Activated CD4-positive, alpha-beta memory T cell treated with anti-CD3 and anti-CD28 coated beads, Interleukin-2, amount 10 ng/mL, durations not matched to agents 7 days and 5 days (primary cell): ENCODE data around the gene MEF2C. TPM values are rescaled to one million over a fixed set of nuclear protein-coding genes. Genes with fewer than 3 reads are reported as not detected.

Experiments
- CTCF ChIA-PET: fragments of 350-600 bp; sonication (Branson Sonifier 250); formaldehyde crosslinking; loops from one replicate; lab custom pipeline; 2021; ENCODE audit warnings: antibody characterized with exemption, inconsistent platforms; lab: Charles Lee
- POLR2A ChIA-PET: fragments of 350-600 bp; sonication (Branson Sonifier 250); formaldehyde crosslinking; loops from one replicate; lab custom pipeline; 2021; ENCODE audit warnings: antibody characterized with exemption; lab: Charles Lee
- DNase-seq: peaks from one replicate; pipeline ENCODE4 v3.0.0-alpha.2; 2020
- H3K27ac Mint-ChIP-seq: one replicate; pipeline ENCODE4 v1.8.0; 2021; ENCODE audit warnings: mild to moderate bottlenecking, mixed read lengths
- H3K27me3 Mint-ChIP-seq: one replicate; pipeline ENCODE4 v1.8.0; 2021; ENCODE audit warnings: mixed read lengths
- H3K36me3 Mint-ChIP-seq: one replicate; pipeline ENCODE4 v1.8.0; 2021; ENCODE audit warnings: low read depth, mixed read lengths
- H3K4me1 Mint-ChIP-seq: one replicate; pipeline ENCODE4 v1.8.0; 2021; ENCODE audit warnings: mixed read lengths
- H3K4me3 Mint-ChIP-seq: one replicate; pipeline ENCODE4 v1.8.0; 2021; ENCODE audit warnings: mild to moderate bottlenecking, mixed read lengths
- H3K9me3 Mint-ChIP-seq: one replicate; pipeline ENCODE4 v1.8.0; 2021; ENCODE audit warnings: mixed read lengths
- total RNA-seq, 2 experiments: library from RNA; stranded (reverse); gene quantifications; one replicate each; pipeline ENCODE4 v1.2.3, GENCODE V29; 2021

Gene MEF2C
- total RNA-seq, 2 experiments from 2014 or later = 0.03 TPM; not detected in 1

DNA sequence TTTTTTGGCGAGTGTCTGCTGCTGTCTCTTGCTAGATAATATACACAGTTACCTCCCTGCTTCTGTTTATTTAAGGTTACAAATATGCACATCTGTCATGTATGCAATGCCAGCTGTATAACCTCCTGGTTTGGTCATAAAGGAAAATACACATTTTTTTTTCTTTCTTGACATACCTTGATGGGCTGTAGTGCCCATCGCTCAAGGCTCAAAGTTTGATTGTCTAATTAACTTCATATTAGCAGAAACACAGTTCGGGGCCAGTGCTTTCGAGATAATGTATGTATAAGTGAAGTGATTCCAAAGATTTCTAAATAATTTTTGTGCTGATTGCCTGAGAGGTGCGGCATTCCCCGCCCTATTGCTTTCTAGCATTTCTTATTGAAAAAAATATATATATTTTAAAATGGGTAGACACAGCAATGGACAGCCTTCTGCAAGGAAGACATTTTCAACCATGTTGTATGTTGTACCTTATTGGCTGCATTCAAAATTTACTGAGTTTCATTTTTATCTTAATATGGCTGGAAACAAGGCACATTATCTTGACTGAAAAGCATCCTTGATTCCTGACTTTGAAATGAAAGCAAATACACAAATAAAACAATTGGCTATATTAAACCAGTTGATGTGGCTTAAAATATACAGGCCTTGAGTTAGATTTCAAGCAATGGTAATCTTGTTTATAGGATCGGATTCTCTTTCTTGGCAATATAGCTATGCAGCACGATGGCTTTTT is 206.2 kb downstream of the MEF2C start:
- H3K4me3 Mint-ChIP-seq = peak overlapping the region; percentile 17
- H3K27ac Mint-ChIP-seq = no peak overlapping the region
- no peaks in the 10 kb centered on the region for H3K9me3 Mint-ChIP-seq
- peaks cover 34% of the 10 kb centered on the region for H3K4me1 Mint-ChIP-seq
- H3K27me3 Mint-ChIP-seq = peaks cover 82% of the 10 kb centered on the region
- CTCF ChIA-PET = interaction anchor here (1.3 kb wide), 1 partner anchor 13 kb away, joined by 6 read pairs; no protein-coding TSS in a partner anchor
- no peak for DNase-seq
- peaks cover 21% of the 10 kb centered on the region for H3K36me3 Mint-ChIP-seq
- POLR2A ChIA-PET = no interaction called here

DNA sequence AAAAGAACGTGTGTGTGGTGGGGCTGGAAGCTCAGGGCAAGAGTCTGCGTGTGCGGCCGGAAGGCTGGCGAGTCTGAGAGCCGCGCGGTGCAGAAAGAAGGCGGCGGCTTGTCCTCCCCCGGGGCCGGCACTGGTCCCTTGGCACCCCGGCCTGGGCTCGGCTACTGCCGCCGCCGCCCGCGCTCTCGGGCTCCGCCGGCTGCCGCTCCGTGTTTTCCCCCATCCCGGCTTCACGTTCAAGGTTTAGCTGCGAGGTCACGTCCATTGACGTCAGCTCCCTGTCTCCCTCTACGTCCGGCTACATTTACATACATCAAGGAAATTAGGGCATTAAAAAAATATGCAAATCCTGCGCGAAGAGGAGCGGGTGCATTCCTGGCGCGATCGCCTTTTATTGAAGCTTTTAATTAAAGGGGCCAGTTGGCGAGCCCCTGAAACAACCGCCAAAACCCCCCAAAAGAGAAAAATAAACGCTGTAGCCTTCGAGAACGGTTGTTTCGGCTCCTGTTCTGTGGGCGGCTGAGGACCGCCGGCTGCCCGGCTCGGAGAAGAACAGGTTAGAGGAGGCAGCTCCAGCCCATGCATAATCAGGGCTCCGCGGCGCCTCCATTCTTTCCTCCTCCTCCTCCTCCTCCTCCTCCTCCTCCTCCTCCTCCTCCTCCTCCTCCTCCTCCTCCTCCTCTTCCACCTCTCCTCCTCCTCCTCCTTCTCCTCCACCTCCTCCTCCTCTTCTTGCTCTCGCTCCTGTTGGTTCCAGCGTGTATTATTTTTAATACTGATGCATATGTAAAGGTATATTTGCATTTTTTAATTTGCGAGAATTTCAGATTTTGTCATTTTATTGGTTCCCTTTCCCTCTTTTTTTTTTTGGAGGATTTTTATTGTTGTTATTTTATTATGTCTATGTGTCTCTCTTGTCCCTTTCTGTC is 207.0 kb downstream of the MEF2C start:
- Mint-ChIP-seq H3K9me3 (no peaks in the 10 kb centered on the region), H3K27me3 (peaks cover 83% of the 10 kb centered on the region), H3K4me1 (peaks cover 36% of the 10 kb centered on the region), H3K36me3 (peaks cover 21% of the 10 kb centered on the region), H3K4me3 (peak overlapping the region; percentile 49), H3K27ac (peak overlapping the region; percentile 56)
- CTCF ChIA-PET = interaction anchor here (1.1 to 1.9 kb wide), 3 partner anchors 8 to 15 kb away, joined by 6 to 11 read pairs (median 9); no protein-coding TSS in a partner anchor
- no peak for DNase-seq
- POLR2A ChIA-PET = interaction anchor here (0.6 to 1.2 kb wide), 2 partner anchors 9 to 15 kb away, joined by 3 read pairs; no protein-coding TSS in a partner anchor

DNA sequence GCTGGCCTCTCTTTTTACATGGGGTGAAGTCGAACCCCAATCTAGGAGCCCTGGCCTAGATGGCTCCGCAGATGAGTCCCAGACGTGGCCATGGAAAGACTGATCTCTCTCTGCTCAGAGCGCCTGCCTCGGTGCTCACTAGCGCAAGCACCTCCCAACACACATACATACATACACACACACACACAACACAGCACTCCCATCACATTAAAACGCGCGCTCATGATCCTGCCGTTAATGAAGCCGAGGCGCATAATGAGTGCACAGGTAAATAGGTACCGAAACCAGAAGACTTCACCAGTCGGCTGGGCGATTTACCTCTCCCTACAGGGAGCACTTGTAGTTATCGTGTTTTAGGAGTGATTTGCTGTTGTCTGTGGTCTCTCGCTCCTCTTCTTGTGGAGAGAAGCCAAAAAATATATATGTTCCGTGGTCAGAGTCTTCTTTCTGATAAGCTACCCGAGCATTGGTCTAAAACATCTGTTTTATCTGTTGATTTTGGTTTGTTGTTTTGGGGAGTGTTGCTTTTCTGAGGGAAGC is 207.7 kb downstream of the MEF2C start:
- H3K9me3 Mint-ChIP-seq = no peaks in the 10 kb centered on the region
- peak overlapping the region; percentile 49 for H3K4me3 Mint-ChIP-seq
- H3K36me3 Mint-ChIP-seq = peaks cover 21% of the 10 kb centered on the region
- H3K4me1 Mint-ChIP-seq = peaks cover 34% of the 10 kb centered on the region
- no peak for DNase-seq
- H3K27ac Mint-ChIP-seq = peak overlapping the region; percentile 56
- POLR2A ChIA-PET = interaction anchor here (0.6 to 1.4 kb wide), 3 partner anchors 8 to 16 kb away, joined by 3 to 4 read pairs (median 3); no protein-coding TSS in a partner anchor
- CTCF ChIA-PET = interaction anchor here (1.1 to 1.9 kb wide), 3 partner anchors 9 to 15 kb away, joined by 6 to 11 read pairs (median 9); no protein-coding TSS in a partner anchor
- H3K27me3 Mint-ChIP-seq = peaks cover 82% of the 10 kb centered on the region

DNA sequence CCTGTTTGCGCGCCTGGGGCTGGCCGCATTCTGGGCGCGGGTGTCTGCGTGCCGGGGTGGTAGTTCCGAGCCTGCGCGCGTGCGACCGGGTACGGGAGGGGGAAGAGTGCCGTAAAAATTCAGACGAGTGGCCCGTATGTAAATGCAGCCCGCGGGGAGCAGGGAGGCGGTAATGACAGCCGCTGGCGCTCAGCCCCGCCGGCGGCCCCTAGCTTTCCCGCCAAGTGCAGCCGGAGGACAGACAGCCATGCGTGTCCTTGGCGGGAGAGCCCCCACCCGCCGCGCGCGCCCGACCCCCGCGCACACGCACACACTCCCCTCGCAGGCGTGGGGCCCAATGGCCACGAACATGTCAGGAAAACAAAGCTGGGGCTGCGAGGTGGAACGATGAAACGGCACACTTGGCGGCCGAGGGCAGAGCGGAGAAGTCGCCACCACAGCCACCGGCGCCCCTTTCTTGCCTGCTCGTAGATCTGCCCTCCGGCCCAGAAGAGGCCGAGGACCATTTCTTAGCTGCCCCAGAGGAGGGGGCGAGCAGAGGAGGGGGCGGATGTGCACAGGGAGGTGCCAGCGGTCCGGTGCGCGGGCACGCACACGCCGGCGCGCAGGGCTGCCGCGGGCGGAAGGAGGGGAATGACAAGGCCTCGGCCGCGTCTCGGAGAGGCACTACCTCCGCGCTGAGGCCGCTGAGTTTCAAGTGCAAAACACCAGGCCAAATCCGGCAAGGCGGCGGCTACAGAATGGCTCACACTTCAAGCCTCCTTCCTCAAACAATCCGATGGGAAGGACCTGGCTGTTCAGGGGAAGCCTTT is 208.4 kb downstream of the MEF2C start:
- Mint-ChIP-seq H3K27me3 (peaks cover 86% of the 10 kb centered on the region), H3K4me1 (peaks cover 32% of the 10 kb centered on the region), H3K27ac (no peak overlapping the region), H3K9me3 (no peaks in the 10 kb centered on the region), H3K36me3 (peaks cover 21% of the 10 kb centered on the region), H3K4me3 (peak overlapping the region; percentile 49)
- peak; percentile 52 for DNase-seq
- ChIA-PET CTCF (interaction anchor here (1.5 to 1.9 kb wide), 2 partner anchors 10 to 16 kb away, joined by 6 to 11 read pairs; no protein-coding TSS in a partner anchor), POLR2A (interaction anchor here (1.4 kb wide), 1 partner anchor 16 kb away, joined by 4 read pairs; no protein-coding TSS in a partner anchor)

DNA sequence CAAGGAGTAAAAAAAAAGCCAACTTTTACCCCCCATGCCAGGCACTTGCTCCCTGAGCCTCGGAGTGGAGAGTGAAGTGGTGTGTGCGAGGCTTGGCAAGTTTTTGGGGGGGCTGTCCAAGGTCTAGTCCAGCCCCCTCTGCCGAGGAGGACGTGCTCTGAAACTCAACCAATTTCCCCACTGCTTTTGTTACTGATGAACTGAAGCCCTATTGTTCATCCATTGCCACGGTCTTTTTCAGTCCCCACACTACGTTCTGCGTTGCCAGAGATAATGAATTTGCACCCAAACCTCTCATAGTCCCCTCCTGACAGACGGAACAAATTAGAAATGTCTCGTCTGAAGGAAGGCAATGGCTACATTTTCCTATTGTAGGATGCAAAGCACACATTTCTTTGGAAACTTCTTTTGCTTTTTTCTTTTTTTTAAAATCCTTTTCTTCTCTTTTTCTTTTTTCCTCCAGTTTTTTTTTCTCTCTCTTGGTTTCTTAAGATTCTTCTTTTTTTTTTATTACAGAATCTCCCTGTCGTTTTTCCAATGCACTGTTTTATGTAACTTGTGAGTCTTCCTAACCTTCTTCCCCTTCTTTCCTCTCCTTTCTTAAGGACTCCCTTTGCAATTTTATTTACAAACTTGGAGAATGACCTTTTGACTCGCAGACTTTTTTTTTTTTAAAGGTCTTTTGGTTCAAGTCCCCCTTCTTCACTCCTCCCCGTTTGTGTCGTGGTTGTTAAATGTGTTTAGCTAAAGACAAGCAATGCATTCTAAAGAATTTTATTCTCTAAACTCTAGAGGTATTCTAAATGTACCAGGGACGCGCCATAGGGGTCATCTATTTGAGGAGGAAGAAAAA is 209.5 kb downstream of the MEF2C start:
- H3K27me3 Mint-ChIP-seq = peaks cover 85% of the 10 kb centered on the region
- DNase-seq = no peak
- ChIA-PET POLR2A (no interaction called here), CTCF (no interaction called here)
- H3K27ac Mint-ChIP-seq = no peak overlapping the region
- H3K9me3 Mint-ChIP-seq = no peaks in the 10 kb centered on the region
- H3K4me3 Mint-ChIP-seq = peak overlapping the region; percentile 58
- peaks cover 18% of the 10 kb centered on the region for H3K36me3 Mint-ChIP-seq
- H3K4me1 Mint-ChIP-seq = peaks cover 29% of the 10 kb centered on the region

DNA sequence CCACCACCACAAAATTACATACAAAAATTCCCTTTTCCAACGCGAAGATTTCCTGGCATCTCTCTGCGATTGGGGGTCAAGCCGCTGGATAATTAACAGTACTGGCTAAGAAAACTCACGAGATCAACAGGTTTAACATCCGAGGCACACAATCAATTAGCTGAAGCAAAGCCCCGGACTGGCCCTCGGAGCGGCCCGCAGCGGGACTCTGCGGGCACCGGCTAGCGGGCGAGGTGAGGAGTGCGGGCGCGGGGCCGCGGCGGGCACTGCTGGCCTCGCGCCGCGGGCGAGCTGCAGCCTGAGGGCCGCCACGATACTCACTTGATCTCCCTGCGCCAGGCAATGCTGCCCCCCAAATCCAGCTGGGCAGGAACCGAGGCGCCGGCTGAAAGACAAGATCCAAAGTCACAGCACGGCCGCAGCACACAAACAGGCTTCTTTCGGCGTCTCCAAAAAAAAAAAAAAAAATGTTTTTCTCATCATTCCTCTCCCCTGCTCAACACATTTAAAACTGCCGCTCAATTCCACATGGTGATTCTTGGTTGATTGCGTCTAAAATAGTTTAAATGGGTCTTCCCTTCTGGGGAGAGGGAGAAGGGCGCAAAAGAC is 210.2 kb downstream of the MEF2C start:
- peaks cover 18% of the 10 kb centered on the region for H3K36me3 Mint-ChIP-seq
- DNase-seq = no peak
- POLR2A ChIA-PET = no interaction called here
- no peak overlapping the region for H3K27ac Mint-ChIP-seq
- H3K9me3 Mint-ChIP-seq = no peaks in the 10 kb centered on the region
- CTCF ChIA-PET = interaction anchor here (1.3 kb wide), 1 partner anchor 18 kb away, joined by 4 read pairs; no protein-coding TSS in a partner anchor
- peaks cover 87% of the 10 kb centered on the region for H3K27me3 Mint-ChIP-seq
- peaks cover 32% of the 10 kb centered on the region for H3K4me1 Mint-ChIP-seq
- no peak overlapping the region for H3K4me3 Mint-ChIP-seq

DNA sequence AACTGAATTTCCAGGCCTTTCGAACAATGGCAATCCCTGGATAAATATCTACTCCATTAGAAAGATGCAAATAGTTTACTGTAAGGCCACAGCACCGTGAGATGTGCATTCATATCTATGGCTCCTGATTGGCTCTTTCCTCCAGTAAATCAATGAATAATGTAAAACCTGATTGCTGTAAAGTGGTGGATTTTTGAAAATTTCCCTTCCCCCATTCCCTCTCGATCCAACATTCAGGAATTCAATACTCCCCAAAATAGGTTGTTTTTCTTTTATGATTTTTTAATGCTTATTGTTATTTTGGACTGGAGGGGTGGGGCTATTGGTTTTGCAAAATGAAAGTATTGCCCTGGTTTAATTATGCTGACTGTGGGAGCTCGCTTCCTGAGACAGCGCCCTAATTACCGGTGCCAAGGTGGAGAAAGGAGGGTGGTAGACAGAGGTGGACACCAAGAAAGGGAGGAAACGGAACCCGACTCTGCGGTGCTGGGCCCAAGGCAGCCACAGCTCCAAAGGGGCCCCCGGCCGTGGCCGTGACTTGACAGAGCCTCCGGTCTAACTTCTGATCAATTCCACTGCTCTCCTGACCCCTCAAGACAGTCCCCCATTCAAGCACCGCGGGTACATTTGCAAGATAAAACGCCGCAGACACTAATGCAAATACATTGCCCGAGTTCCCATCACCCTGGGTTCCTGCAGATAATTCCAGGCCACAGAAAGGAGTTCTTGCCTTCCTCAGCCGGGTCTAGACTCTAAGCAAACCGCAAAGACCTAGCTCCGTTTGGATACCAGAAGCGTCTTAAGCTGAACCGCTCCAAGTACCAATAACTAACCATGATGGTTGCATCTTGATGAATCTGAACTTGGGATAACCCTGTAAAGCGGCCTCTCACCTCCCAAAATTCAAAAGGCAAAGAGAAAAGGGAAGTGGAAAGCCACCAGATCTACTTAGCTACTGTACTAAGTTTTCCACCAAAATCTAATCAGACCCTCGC is 211.2 kb downstream of the MEF2C start:
- Mint-ChIP-seq H3K4me1 (peaks cover 40% of the 10 kb centered on the region), H3K27me3 (peaks cover 87% of the 10 kb centered on the region), H3K4me3 (peak overlapping the region; percentile 3), H3K36me3 (peaks cover 18% of the 10 kb centered on the region), H3K9me3 (no peaks in the 10 kb centered on the region), H3K27ac (no peak overlapping the region)
- POLR2A ChIA-PET = no interaction called here
- CTCF ChIA-PET = interaction anchor here (1.3 kb wide), 1 partner anchor 19 kb away, joined by 4 read pairs; no protein-coding TSS in a partner anchor
- DNase-seq = no peak

DNA sequence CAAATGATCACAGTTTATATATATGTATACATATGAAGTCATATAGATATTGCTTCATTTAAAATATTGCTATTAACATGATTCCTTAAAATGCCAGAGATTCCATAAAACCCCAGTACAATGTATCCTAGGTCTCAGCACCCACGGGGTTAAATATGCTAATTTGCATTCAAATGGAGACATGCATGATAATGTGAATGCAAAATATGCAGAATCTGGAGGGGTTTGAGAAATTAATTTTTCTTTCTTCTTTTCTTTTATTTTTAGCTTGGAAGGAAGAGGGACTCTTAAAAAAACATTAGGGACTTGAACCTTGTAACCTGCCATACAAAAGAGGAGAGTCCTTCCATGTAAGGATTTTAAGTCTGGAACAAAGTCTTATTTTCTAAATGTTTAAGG is 211.9 kb downstream of the MEF2C start:
- DNase-seq = no peak
- no peaks in the 10 kb centered on the region for H3K9me3 Mint-ChIP-seq
- no peak overlapping the region for H3K4me3 Mint-ChIP-seq
- H3K27ac Mint-ChIP-seq = no peak overlapping the region
- peaks cover 42% of the 10 kb centered on the region for H3K4me1 Mint-ChIP-seq
- ChIA-PET POLR2A (no interaction called here), CTCF (no interaction called here)
- H3K36me3 Mint-ChIP-seq = peaks cover 14% of the 10 kb centered on the region
- peaks cover 88% of the 10 kb centered on the region for H3K27me3 Mint-ChIP-seq

DNA sequence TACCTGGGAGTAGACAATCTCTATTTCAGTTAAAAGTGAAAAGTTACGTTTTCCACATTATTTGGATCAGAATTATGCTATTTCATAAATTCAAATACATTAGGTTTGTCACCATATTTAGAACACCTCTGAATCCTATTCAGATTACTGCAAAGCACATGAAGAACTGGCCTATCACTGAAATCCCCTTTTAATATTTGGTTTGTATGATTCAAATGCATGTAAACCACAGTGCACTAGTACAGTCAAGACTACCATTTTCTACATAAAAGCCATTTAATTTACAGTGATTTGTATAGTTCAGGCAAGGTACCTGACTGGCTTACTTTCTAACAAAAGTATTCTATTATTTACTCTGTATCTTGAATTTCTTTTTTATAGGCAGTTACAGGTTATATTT is 212.5 kb downstream of the MEF2C start:
- Mint-ChIP-seq H3K27me3 (peaks cover 90% of the 10 kb centered on the region), H3K4me1 (peaks cover 44% of the 10 kb centered on the region), H3K27ac (no peak overlapping the region), H3K36me3 (peaks cover 12% of the 10 kb centered on the region), H3K4me3 (no peak overlapping the region), H3K9me3 (no peaks in the 10 kb centered on the region)
- CTCF ChIA-PET = no interaction called here
- POLR2A ChIA-PET = no interaction called here
- DNase-seq = no peak

DNA sequence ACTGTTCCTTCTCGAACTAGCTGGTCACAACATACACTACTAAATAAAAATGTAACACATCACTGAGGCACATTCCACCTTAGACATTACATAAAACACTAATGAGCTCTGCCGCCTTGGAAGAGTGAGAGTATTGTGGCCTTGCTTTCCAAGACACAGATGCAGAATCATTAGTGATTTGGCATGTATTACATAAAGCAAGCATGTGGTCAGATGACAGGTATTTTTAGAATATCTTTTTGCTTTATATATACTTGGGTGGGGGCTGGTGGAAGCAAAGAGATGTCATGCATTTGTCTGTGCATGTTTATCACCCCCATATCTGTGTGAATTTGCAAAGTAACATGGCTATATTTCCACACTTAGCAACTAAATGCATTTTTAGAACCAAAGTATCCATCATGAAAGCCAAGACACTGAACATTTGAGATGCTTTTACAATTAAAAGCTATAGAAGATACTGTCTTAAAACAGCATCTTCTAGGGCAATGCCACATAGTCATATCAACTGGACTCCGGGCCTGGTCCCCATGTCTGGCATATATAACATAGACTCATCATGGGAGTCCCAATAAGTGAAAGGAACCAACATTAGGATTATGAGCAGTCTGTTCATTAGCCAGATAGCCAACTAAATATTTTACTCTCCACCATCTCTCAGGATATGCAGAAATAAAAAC is 213.5 kb downstream of the MEF2C start:
- POLR2A ChIA-PET = no interaction called here
- Mint-ChIP-seq H3K36me3 (peaks cover 8% of the 10 kb centered on the region), H3K27me3 (peaks cover 90% of the 10 kb centered on the region), H3K4me1 (peaks cover 39% of the 10 kb centered on the region), H3K9me3 (no peaks in the 10 kb centered on the region), H3K27ac (no peak overlapping the region), H3K4me3 (no peak overlapping the region)
- CTCF ChIA-PET = interaction anchor here (1.0 kb wide), 1 partner anchor 12 kb away, joined by 3 read pairs; no protein-coding TSS in a partner anchor
- DNase-seq = no peak
